ENCODE results near the gene CAPZA2.

DNA sequence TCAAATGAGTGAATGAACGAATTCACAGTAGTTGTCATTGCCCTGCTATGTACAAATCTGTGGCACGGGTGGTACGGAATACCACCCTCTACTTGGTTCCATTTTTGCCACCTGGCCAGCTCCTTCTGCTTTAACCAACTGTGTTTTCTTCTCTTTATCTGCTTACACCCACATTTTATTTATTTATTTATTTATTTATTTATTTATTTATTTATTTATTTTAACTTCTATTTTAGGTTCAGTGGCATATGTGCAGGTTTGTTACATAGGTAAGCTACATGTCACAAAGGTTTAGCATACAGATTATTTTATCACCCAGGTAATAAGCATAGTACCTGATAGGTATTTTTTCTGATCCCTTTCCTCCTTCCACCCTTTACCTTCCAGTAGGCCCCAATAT is 42.2 kb upstream of the CAPZA2 start:
- TF ChIP-seq, protein P1, sequence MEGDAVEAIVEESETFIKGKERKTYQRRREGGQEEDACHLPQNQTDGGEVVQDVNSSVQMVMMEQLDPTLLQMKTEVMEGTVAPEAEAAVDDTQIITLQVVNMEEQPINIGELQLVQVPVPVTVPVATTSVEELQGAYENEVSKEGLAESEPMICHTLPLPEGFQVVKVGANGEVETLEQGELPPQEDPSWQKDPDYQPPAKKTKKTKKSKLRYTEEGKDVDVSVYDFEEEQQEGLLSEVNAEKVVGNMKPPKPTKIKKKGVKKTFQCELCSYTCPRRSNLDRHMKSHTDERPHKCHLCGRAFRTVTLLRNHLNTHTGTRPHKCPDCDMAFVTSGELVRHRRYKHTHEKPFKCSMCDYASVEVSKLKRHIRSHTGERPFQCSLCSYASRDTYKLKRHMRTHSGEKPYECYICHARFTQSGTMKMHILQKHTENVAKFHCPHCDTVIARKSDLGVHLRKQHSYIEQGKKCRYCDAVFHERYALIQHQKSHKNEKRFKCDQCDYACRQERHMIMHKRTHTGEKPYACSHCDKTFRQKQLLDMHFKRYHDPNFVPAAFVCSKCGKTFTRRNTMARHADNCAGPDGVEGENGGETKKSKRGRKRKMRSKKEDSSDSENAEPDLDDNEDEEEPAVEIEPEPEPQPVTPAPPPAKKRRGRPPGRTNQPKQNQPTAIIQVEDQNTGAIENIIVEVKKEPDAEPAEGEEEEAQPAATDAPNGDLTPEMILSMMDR (IDR thresholded peaks at IDR 0.05; ENCODE audit: low read length) = no peak
- no peak for TF ChIP-seq EZH2 (IDR thresholded peaks at IDR 0.05; ENCODE audit: borderline replicate concordance, low read length)
